ENCODE results near the gene ACOX2. TPM values are rescaled to one million over a fixed set of nuclear protein-coding genes. Genes with fewer than 3 reads are reported as not detected.

ACOX2 gene
- total and polyA plus RNA-seq, 2 of the 8 experiments (the other 6 are each of a cell fraction or from before 2014, with no cell fraction given) = 3.2 to 9.2 TPM

DNA sequence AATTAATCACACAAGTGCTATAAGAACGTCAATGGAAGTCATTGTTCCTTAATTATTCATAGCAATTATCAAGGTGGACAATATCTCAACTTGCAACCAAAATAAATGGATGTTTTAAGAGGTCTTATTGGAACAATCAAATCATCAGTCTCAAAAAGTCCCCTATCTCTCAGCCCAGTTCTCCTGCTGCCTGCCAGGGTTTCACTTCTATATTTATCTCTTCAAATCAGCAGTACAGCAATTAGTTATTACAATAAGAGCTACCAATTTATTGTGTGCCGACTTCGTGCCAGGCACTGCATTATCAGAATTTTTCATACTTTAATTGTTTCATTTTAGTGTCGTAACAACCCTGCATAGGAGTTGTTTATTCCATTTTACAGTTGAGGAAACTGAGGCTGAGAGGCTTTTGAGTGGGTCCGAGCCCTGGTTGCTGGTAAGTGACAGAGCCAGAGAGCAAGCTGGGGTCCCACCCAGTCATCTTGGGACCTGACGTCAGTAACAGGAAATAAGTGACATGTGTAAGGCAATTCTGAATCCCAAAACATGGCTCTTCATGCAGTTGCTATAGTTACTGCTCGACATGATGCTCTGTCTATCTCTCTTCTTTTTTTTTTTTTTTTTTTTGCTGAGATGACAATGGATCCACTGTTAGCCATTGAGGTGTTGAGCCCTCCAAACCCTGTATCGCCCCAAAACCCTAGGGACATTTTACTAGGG lies 53.9 kb downstream of the ACOX2 start:
- POLR2A ChIA-PET (ENCODE audit: partially characterized antibody) = interaction anchor here (1.6 kb wide), 1 partner anchor 51 kb away, joined by 3 read pairs; no protein-coding TSS in a partner anchor
- CTCF ChIA-PET (ENCODE audit: partially characterized antibody) = interaction anchor here (0.7 to 2.9 kb wide), 8 partner anchors 8 to 68 kb away, joined by 3 to 9 read pairs (median 4); no protein-coding TSS in a partner anchor
- no peaks in the 10 kb centered on the region for H4K20me1 ChIP-seq (replicated peaks in 1 of 2; ENCODE audit: control insufficient read depth in 1 of 2, insufficient read depth in 2 of 2, low read length in 2 of 2)
- H3K4me3 ChIP-seq (ENCODE audit: extremely low read depth in 1 of 4, insufficient read depth in 2 of 4, low read depth in 3 of 4, low read length in 4 of 4) = no peak overlapping the region
- peaks cover 0 to 4% (median 0%) of the 10 kb centered on the region in 4 experiments; a peak in 1 of 7 replicates for H3K27me3 ChIP-seq (replicated peaks in 1 of 4; ENCODE audit: control insufficient read depth in 3 of 4, extremely low read depth in 1 of 4, insufficient read depth in 3 of 4, low read length in 3 of 4)
- no peak overlapping the region for H4K5ac ChIP-seq (ENCODE audit: insufficient read length, low read depth, low read length)
- no peak overlapping the region for H2BK15ac ChIP-seq (ENCODE audit: low read length)
- no peaks in the 10 kb centered on the region for H3K36me3 ChIP-seq (ENCODE audit: control insufficient read depth in 2 of 4, insufficient read depth in 4 of 4, low read length in 3 of 4)
- no peak overlapping the region for H2AFZ ChIP-seq (ENCODE audit: low read length)
- H4K8ac ChIP-seq (ENCODE audit: extremely low read depth, insufficient read depth, low read length) = no peak overlapping the region
- H3K23ac ChIP-seq (ENCODE audit: insufficient read length) = no peak overlapping the region
- no peak overlapping the region for H2BK5ac ChIP-seq (ENCODE audit: low read depth, low read length)
- WGBS, 2 experiments (ENCODE audit: extremely low coverage in 1 of 2, insufficient coverage in 1 of 2, insufficient read length in 1 of 2, insufficient replicate concordance in 2 of 2, low coverage in 1 of 2, low lambda C conversion rate in 2 of 2, missing lambda C conversion rate in 1 of 2) = 92% methylated on average over 8 of the region's 8 CpGs; no CpG with 5 or more reads in 1 of the 2 experiments
- H3K9me3 ChIP-seq (ENCODE audit: insufficient read depth in 2 of 2, low read depth in 1 of 2, low read length in 1 of 2) = no peaks in the 10 kb centered on the region
- no peak overlapping the region for H3K9ac ChIP-seq (replicated peaks in 1 of 4; ENCODE audit: extremely low read depth in 1 of 4, low read depth in 3 of 4, low read length in 3 of 4)
- H2AK5ac ChIP-seq (ENCODE audit: low read depth, low read length) = no peak overlapping the region
- no peak overlapping the region for H3K56ac ChIP-seq (replicated peaks; ENCODE audit: insufficient read length, low read depth, low read length)
- no peaks in the 10 kb centered on the region for H3K79me1 ChIP-seq (ENCODE audit: low read depth, low read length)
- no peak overlapping the region for H3K18ac ChIP-seq (ENCODE audit: extremely low read depth, low read length)
- no peak overlapping the region for H2BK12ac ChIP-seq (ENCODE audit: low read depth, low read length)
- H3K23me2 ChIP-seq (ENCODE audit: low read depth, low read length) = no peaks in the 10 kb centered on the region
- no peaks in the 10 kb centered on the region for H3K79me2 ChIP-seq (ENCODE audit: control insufficient read depth in 1 of 2, insufficient read depth in 2 of 2, low read length in 2 of 2)
- no peaks in the 10 kb centered on the region; a peak in 1 of 7 replicates for H3K4me1 ChIP-seq (replicated peaks in 1 of 4; ENCODE audit: control insufficient read depth in 3 of 4, insufficient read depth in 4 of 4, low read length in 3 of 4)
- H3K4me2 ChIP-seq (ENCODE audit: insufficient read depth in 1 of 2, low read depth in 2 of 2, low read length in 2 of 2) = no peak overlapping the region
- TF ChIP-seq KDM5A (IDR thresholded peaks at IDR 0.05; ENCODE audit: low read length) (no peak), BCL11A (IDR thresholded peaks at IDR 0.05; ENCODE audit: low read depth in 2 of 2, low read length in 2 of 2) (no peak), CEBPB (IDR thresholded peaks at IDR 0.05; ENCODE audit: low read depth, low read length) (no peak), RBBP5 (IDR thresholded peaks at IDR 0.05; ENCODE audit: borderline replicate concordance, low read depth, low read length) (no peak), BACH1 (IDR thresholded peaks at IDR 0.05; ENCODE audit: low read length) (no peak), CBX8 (IDR thresholded peaks at IDR 0.05; ENCODE audit: borderline replicate concordance, low read depth, low read length) (no peak), SRF (IDR thresholded peaks at IDR 0.05; ENCODE audit: low read depth, low read length) (no peak), SP2 (IDR thresholded peaks at IDR 0.05; ENCODE audit: low read length) (no peak)
- no peak overlapping the region for H2BK20ac ChIP-seq (ENCODE audit: low read length)
- H4K91ac ChIP-seq (replicated peaks; ENCODE audit: insufficient read length, low read length) = no peak overlapping the region
- H3K4ac ChIP-seq (replicated peaks; ENCODE audit: insufficient read length, low read depth, low read length) = no peak overlapping the region
- no peak overlapping the region for H2BK120ac ChIP-seq (replicated peaks; ENCODE audit: low read depth, low read length)
- FAIRE-seq (no peak), DNase-seq (ENCODE audit: low read depth in 1 of 2, low spot score in 2 of 2) (no peak)
- H3K14ac ChIP-seq (ENCODE audit: insufficient read length) = no peak overlapping the region
- no peak overlapping the region for H3K27ac ChIP-seq (ENCODE audit: low read depth, low read length)

All from H1 (cell line).